AG04449 (cell line): ENCODE data around the gene LGALS9B.
"Not testable (repeated sequence)": the region's sequence is repeated elsewhere in the genome, so short reads cannot be mapped to it uniquely, and the experiment has no call there.

Experiments
- CTCF ChIA-PET: fragments of 350-600 bp; formaldehyde crosslinking; extraction: SDS; loops from one replicate; lab custom pipeline; 2021; ENCODE audit warnings: antibody characterized with exemption; lab: Yijun Ruan, JAX
- POLR2A ChIA-PET: fragments of 400-600, 350-600 bp; formaldehyde crosslinking; extraction: SDS; loops from one replicate; lab custom pipeline; 2020; ENCODE audit warnings: antibody characterized with exemption, inconsistent platforms; lab: Yijun Ruan, JAX
- DNase-seq: peaks from one replicate; pipeline ENCODE4 v3.0.0-alpha.2; 2010; ENCODE audit warnings: low read depth, low spot score
- H3K4me3 ChIP-seq: 2 replicates; pipeline ENCODE4 v1.5.1; 2011; ENCODE audit warnings: low read depth, mild to moderate bottlenecking, control low read depth, low read length

Gene LGALS9B

GRCh38 chr17:20467447-20467846 lies at the start of gene LGALS9B:
Gene LGALS9B (minus strand): TSS chr17:20467539. CDS start chr17:20467470, 69 bp downstream.
- POLR2A ChIA-PET, H3K4me3 ChIP-seq, DNase-seq, CTCF ChIA-PET: not testable (repeated sequence)

GRCh38 chr17:20516986-20517385 lies 49.6 kb upstream of the LGALS9B start:
- POLR2A ChIA-PET, H3K4me3 ChIP-seq, DNase-seq, CTCF ChIA-PET: not testable (repeated sequence)

GRCh38 chr17:20515099-20515498 lies 47.8 kb upstream of the LGALS9B start:
- DNase-seq, POLR2A ChIA-PET, H3K4me3 ChIP-seq, CTCF ChIA-PET: not testable (repeated sequence)

DNA sequence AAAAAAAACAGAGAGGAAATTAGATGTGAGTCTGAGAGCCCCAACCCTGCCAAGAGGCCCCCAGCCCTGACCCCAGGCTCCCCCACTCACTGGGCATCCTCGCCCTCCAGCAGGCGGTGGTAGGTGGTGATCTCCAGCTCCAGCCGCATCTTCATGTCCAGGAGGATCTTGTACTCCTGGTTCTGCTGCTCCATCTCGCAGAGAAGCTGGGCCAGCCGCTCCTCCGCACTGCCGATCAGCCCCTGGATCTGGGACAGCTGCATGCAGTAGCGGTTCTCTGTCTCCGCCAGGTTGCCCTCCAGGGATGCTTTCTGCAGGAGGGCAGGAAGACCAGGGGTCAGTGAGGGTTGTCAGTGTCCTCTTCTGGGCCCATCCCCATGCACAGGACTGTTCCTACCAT lies 46.2 kb upstream of the LGALS9B start:
- H3K4me3 ChIP-seq, DNase-seq, CTCF ChIA-PET, POLR2A ChIA-PET: not testable (repeated sequence)

DNA sequence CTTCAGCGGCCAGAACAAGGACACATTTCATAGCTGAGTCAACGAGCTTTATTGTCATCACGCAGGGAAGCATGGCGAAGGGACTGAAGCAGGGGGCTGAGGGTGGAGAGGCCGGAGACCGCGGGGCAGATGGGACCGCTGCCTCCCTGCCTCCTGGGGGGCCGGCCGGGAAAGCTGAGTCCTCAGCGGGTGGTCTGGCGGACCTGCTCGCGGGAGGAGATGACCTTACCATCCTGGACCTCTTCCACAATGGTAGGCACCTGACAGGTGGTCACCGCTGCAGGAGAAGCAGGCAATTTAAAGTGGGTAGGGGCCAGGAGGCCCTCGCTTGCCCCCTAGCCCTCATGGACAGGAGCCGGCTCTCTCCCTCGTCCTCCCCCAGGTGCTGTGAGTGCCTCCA lies 45.0 kb upstream of the LGALS9B start:
- POLR2A ChIA-PET, DNase-seq, H3K4me3 ChIP-seq, CTCF ChIA-PET: not testable (repeated sequence)

- POLR2A ChIA-PET, DNase-seq, CTCF ChIA-PET, H3K4me3 ChIP-seq: not testable (repeated sequence)
These were observed 44.4 kb upstream of the LGALS9B start for GRCh38 chr17:20511778-20512177.

GRCh38 chr17:20505333-20505732 lies 38.0 kb upstream of the LGALS9B start:
- H3K4me3 ChIP-seq, DNase-seq, CTCF ChIA-PET, POLR2A ChIA-PET: not testable (repeated sequence)

DNA sequence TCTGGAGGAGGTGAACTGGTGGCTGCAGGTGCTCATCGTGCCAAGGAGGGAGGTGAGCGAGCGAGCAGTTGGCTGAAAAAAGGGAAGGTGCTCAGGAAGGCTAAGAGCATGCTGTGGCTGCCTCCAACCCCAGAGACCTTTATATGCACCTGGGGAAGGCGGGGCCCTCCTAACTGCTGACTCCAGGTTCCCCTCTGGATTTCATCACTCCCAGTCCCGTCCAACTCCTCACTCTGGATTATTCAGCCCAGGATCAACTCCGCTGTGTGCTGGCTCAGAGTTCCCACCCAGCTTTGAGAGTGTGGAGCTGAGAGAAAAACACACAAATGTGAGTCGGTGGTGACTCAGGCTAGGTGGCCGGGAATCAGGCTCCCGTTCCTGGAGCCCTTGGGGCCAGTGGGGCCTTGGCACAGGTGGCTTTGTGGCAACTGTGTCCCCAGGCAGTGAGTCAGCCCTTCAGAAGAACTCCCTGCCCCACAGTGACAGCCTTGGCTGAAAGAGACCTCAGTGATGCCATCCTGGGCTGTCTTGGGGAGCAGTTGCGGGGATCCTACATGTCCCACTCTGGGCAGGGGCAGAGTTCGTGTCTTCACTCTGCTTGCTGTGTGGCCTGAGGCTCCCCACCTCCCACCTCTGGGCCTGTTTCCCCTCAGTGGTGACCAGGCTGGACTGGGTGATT lies 37.2 kb upstream of the LGALS9B start:
- DNase-seq, H3K4me3 ChIP-seq, POLR2A ChIA-PET, CTCF ChIA-PET: not testable (repeated sequence)

GRCh38 chr17:20501896-20502295 lies 34.6 kb upstream of the LGALS9B start:
- H3K4me3 ChIP-seq, CTCF ChIA-PET, DNase-seq, POLR2A ChIA-PET: not testable (repeated sequence)

DNA sequence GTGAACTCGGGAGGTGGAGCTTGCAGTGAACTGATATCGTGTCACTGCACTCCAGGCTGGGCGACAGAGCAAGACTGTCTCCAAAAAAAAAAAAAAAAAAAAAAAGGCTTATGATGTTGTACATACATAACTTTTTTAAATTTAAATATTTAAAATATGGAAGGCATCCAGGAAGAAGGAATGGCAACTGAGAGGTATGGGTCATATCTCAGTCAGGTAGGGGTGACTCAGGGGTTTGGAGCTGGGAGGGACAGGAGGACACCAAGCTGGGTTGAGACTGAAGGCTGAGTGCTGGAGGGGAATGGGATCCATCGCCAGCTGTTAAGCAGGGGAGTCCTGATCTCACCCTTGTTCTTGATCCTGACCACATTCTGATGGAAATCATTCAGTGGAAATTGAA lies 33.0 kb upstream of the LGALS9B start:
- POLR2A ChIA-PET, CTCF ChIA-PET, H3K4me3 ChIP-seq, DNase-seq: not testable (repeated sequence)

- CTCF ChIA-PET, H3K4me3 ChIP-seq, POLR2A ChIA-PET, DNase-seq: not testable (repeated sequence)
These were observed 28.1 kb upstream of the LGALS9B start for GRCh38 chr17:20495420-20495819.

- POLR2A ChIA-PET, CTCF ChIA-PET, DNase-seq, H3K4me3 ChIP-seq: not testable (repeated sequence)
These were observed 27.4 kb upstream of the LGALS9B start for GRCh38 chr17:20494735-20495134.

GRCh38 chr17:20494147-20494546 lies 26.8 kb upstream of the LGALS9B start:
- CTCF ChIA-PET, H3K4me3 ChIP-seq, POLR2A ChIA-PET, DNase-seq: not testable (repeated sequence)

DNA sequence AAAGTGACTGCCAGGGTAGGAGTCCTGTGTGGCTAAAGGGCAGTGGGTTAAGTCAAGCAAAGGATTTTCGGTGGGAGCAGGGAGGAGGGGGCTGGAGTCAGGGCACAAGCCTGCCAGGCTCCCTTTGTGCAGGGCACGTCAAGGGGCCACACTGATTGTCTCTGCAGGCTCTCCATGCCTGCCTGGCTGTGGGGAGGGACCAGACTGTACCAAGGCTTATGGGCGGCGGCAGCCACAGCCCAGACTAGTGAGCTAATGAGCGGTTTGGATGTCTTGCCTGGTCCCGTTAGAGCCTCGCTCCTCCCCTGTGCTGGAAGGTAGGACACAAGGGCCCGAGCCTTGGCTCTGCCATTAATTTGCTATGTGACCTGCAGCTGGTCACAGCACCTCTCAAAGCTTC lies 25.6 kb upstream of the LGALS9B start:
- DNase-seq, H3K4me3 ChIP-seq, CTCF ChIA-PET, POLR2A ChIA-PET: not testable (repeated sequence)

DNA sequence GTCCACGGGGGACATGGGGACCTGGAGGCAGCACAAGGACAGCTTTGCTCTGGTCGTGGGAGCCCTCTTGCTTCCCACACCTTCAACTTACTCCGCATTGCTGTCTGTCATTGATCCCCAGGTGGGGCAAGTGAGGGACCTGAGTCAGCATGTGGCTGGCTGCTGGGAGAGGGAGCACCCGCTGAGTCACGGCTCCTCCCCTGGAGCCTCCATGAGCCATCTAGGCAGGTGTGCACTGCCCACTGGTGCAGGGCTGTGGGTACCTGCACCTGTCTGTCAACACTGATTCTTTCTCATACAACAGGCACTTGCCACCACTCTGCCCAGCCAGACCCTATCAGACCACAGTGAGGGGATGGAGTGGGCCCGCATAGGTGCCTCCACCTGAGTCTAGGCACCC lies 24.8 kb upstream of the LGALS9B start:
- POLR2A ChIA-PET, DNase-seq, CTCF ChIA-PET, H3K4me3 ChIP-seq: not testable (repeated sequence)

DNA sequence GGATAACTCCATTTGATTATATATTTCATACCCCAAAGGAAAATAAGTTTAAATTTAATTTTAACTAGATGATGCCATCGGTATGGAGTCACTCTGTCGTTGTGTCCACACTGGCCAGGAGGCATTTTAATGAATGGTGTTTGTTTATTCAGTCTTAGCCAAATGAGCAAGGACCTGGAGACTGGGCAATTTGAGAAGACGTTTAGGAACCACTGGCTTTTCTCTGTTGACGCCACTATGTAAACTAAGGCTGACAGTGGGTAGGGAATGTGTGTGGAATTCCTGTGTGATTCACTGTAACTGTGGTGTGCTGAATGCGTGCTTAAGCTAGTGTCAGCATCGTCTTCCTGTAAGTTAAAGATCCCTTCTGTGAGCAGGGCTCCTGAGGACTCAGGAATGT lies 17.6 kb upstream of the LGALS9B start:
- CTCF ChIA-PET, POLR2A ChIA-PET: not testable (repeated sequence)
- peak overlapping the region; percentile 8; the same call in 1 of the 2 replicates for H3K4me3 ChIP-seq
- DNase-seq = peak; percentile 17

DNA sequence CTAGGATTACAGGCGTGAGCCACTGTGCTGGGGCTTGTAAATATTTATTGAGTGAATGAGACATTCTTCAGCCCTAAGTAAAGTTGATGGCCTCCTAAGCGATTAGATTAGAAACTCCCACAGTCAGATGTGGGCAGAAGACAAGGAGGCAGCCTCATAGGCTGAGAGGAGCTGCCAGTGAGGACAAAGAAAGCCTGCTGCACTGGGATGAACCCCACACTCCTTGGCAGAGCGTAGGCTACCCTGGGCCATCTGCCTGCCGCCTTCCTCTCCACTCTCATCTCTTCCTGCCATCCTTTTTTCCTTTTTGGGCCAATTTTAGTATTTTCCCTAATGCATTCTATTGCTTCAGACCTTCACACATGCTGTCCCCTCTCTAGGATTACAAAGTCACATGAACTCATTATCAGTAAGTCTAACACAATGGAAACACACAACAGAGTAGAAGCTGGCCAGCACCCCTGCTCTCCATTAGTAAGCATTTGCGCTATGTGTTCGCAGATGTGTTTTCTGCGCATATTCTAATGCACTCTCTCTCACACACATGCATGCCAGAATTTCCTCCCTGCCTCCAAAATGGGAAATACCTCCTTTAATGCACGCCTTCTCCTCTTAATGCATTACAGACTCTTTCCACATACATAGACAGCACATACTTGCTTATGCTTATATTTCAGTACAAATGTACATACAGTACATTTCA lies 12.7 kb upstream of the LGALS9B start:
- DNase-seq, POLR2A ChIA-PET, CTCF ChIA-PET: not testable (repeated sequence)

More for the DNA sequence above, 12.7 kb upstream of the LGALS9B start:
- H3K4me3 ChIP-seq = not testable (repeated sequence)
